Brain microvascular endothelial cell (primary cell): Measurements from ENCODE around the gene CTU1.
A peak's percentile ranks its signal among the peaks of the same experiment; 100 is the strongest.

Experiments
- DNase-seq: peaks from one replicate; pipeline ENCODE4 v3.0.0-alpha.2; 2020
- H3K27ac ChIP-seq: fragments of 250-450 bp; sonication (Bioruptor Pico); 2 replicates; pipeline ENCODE4 v1.5.1; 2020; ENCODE audit warnings: mild to moderate bottlenecking, moderate library complexity
- H3K27me3 ChIP-seq: fragments of 250-450 bp; sonication (Bioruptor Pico); replicated peaks from 2 replicates; pipeline ENCODE4 v1.5.1; 2020; ENCODE audit warnings: mild to moderate bottlenecking
- H3K36me3 ChIP-seq: fragments of 250-450 bp; sonication (Bioruptor Pico); replicated peaks from 2 replicates; pipeline ENCODE4 v1.5.1; 2020; ENCODE audit warnings: mild to moderate bottlenecking
- H3K4me3 ChIP-seq: 2 replicates; pipeline ENCODE4 v1.5.1; 2011; ENCODE audit warnings: low read depth, mild to moderate bottlenecking, control low read depth, low read length, moderate library complexity
- in situ Hi-C: cut with HindIII; loops from 2 replicates; pipeline ENCODE4 v1.10.0; 2017; ENCODE audit warnings: low sequenced_read_pairs, low pct_ligation_motif_present
- TF ChIP-seq, protein P1 (sequence below): IDR thresholded peaks from 2 replicates; pipeline ENCODE4 v1.5.1; 2011; ENCODE audit warnings: low read depth, mild to moderate bottlenecking, moderate library complexity, low read length, control low read depth, inconsistent platforms; ENCODE audit errors: missing control alignments

CTU1 gene

DNA sequence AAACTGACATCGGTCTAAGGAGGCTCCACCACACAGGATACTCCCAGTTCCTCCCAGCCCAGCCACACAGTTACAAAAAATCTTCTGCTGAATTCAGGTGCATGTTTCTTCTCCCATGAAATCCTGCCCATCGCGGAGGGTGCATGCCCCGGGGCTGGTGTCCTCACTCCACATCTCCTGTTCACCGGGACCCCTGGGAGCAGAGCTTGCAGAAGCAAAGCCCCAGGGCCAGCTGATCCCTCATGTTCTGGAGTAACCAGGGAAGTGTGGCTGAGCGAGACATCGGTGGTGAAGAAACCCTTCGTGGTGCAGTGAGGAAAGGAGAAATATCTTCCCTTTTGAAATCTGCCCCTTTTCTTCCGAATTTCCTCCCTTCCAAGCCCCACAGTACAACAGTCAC is 15.6 kb upstream of the CTU1 start:
- no peak for DNase-seq
- no peak overlapping the region for H3K4me3 ChIP-seq
- TF ChIP-seq, protein P1, sequence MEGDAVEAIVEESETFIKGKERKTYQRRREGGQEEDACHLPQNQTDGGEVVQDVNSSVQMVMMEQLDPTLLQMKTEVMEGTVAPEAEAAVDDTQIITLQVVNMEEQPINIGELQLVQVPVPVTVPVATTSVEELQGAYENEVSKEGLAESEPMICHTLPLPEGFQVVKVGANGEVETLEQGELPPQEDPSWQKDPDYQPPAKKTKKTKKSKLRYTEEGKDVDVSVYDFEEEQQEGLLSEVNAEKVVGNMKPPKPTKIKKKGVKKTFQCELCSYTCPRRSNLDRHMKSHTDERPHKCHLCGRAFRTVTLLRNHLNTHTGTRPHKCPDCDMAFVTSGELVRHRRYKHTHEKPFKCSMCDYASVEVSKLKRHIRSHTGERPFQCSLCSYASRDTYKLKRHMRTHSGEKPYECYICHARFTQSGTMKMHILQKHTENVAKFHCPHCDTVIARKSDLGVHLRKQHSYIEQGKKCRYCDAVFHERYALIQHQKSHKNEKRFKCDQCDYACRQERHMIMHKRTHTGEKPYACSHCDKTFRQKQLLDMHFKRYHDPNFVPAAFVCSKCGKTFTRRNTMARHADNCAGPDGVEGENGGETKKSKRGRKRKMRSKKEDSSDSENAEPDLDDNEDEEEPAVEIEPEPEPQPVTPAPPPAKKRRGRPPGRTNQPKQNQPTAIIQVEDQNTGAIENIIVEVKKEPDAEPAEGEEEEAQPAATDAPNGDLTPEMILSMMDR = no peak
- H3K27me3 ChIP-seq = no peaks in the 10 kb centered on the region
- in situ Hi-C loops = no loop called here
- no peak overlapping the region for H3K27ac ChIP-seq
- H3K36me3 ChIP-seq = no peaks in the 10 kb centered on the region

DNA sequence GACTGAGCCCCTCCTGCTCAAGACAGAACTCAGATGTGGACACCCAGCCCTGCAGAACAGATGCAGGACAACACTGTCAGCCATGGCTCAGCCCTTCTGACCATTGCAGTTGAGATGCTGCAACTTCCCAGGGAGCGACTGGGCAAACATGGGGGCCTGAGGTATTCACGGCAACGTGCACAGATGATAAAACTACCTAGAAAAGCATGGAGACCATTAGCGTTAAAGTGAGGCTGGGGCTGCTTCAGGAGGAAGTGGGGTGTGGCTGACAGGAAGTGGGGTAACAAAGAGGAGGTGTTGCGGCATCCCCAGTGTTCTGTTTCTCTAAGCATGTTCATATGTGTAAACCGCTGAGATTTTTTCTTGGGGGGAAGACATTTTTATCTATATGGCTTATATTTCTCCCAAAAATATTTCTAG is 15.2 kb upstream of the CTU1 start:
- H3K4me3 ChIP-seq = no peak overlapping the region
- in situ Hi-C loops = no loop called here
- TF ChIP-seq, protein P1 = no peak

DNA sequence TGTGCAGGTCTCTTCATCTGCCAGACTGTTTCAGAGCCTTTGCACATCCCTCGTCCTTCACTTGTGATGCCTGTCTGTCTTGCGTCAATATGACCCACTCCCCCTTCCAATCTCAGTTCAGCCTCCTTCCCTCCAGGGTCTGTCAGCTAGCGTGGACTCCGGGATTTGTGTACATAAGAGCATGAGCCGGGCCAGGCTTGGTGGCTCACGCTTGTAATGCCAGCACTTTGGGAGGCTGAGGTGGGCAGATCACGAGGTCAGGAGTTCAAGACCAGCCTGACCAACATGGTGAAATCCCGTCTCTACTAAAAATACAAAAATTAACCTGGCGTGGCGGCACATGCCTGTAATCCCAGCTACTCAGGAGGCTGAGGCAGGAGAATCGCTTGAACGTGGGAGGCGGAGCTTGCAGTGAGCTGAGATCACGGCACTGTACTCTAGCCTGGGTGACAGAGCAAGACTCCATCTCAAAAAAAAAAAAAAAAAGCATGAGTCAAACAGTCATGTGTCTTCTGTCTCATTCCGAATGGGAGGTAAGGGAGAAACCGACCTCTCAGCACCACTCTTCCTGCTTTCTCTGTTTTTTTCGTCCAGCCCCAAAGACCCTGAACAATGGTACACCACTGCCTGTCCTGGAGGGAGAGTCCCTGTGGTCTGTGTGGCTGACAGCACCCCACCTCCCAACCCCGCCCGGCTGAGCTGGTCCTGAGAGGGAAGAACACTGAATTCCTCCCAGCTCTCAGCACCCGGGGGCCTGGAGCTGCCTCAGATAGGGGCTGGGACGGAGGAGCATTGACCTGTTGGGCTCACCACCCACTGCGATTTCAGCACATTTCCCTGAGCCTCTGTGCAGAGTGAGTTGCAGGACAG is 14.1 kb upstream of the CTU1 start:
- Histone ChIP-seq H3K27ac (peak overlapping the region; percentile 47), H3K27me3 (no peaks in the 10 kb centered on the region), H3K4me3 (no peak overlapping the region), H3K36me3 (no peaks in the 10 kb centered on the region)
- TF ChIP-seq, protein P1 = no peak
- DNase-seq = peak; percentile 38
- in situ Hi-C loops = no loop called here

More for the DNA sequence above, 15.2 kb upstream of the CTU1 start:
- H3K36me3 ChIP-seq = no peaks in the 10 kb centered on the region
- H3K27ac ChIP-seq = no peak overlapping the region
- no peak for DNase-seq
- H3K27me3 ChIP-seq = no peaks in the 10 kb centered on the region

DNA sequence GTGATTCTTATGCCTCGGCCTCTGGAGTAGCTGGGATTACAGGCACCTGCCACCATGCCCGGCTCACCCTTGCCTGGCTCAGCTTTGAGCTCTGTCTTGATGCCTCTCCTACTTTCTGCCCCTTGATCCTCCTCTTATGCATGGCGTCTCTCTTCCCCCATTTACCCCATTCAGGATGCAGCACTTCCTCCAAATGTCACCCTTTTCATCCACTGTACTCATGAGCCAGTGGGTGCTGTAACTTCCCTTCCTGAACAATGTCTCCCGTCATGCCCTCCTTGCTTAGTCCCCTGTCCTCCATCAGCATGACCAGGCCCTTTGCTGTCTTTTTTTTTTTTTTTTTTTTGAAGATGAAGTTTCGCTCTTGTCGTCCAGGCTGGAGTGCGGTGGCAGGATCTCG is 13.0 kb upstream of the CTU1 start:
- TF ChIP-seq, protein P1 = no peak
- Histone ChIP-seq H3K4me3 (no peak overlapping the region), H3K27ac (no peak overlapping the region), H3K36me3 (no peaks in the 10 kb centered on the region), H3K27me3 (no peaks in the 10 kb centered on the region)
- in situ Hi-C loops = no loop called here
- no peak for DNase-seq

DNA sequence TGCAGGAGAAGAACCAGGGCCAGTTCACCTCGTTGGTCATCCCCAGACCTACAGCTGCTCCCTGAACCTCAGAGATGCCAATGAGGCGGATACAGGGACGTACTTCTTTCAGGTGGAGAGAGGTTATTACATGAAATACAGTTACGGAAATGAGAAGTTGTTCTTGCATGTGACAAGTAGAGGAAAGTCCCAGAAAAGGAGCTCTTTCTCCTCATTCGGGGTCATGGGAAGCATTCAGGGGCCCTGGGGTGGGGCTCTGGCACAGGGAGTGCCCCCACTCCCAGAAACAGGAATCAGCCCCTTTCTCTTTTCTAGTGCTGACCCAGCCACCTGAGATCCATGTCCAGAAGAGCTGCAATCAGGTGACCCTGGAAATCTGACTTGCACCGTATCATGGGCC is 12.0 kb upstream of the CTU1 start:
- H3K27ac ChIP-seq = no peak overlapping the region
- no peak overlapping the region for H3K4me3 ChIP-seq
- TF ChIP-seq, protein P1 = no peak
- in situ Hi-C loops = no loop called here
- no peak for DNase-seq
- H3K36me3 ChIP-seq = no peaks in the 10 kb centered on the region
- H3K27me3 ChIP-seq = no peaks in the 10 kb centered on the region
